ENCODE results near the gene STRN. TPM values are rescaled to one million over a fixed set of nuclear protein-coding genes. Genes with fewer than 3 reads are reported as not detected.
"Not testable (repeated sequence)": the region's sequence is repeated elsewhere in the genome, so short reads cannot be mapped to it uniquely, and the experiment has no call there.

Gene STRN, protein sequence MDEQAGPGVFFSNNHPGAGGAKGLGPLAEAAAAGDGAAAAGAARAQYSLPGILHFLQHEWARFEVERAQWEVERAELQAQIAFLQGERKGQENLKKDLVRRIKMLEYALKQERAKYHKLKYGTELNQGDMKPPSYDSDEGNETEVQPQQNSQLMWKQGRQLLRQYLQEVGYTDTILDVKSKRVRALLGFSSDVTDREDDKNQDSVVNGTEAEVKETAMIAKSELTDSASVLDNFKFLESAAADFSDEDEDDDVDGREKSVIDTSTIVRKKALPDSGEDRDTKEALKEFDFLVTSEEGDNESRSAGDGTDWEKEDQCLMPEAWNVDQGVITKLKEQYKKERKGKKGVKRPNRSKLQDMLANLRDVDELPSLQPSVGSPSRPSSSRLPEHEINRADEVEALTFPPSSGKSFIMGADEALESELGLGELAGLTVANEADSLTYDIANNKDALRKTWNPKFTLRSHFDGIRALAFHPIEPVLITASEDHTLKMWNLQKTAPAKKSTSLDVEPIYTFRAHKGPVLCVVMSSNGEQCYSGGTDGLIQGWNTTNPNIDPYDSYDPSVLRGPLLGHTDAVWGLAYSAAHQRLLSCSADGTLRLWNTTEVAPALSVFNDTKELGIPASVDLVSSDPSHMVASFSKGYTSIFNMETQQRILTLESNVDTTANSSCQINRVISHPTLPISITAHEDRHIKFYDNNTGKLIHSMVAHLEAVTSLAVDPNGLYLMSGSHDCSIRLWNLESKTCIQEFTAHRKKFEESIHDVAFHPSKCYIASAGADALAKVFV
- 17.4 and 17.9 TPM in 2 replicates for total RNA-seq (2014; rRNA removed; shearing (Covaris generic))

- DNase-seq: peak; percentile 97
- Histone ChIP-seq H3K4me3 (ENCODE audit: insufficient read depth, low read depth, low read length) (peak within 1 kb of the TSS; percentile 73), H3K36me3 (replicated peaks; ENCODE audit: control insufficient read depth, insufficient read depth, low read length) (no peaks in the 10 kb centered on the region), H3K27me3 (ENCODE audit: control insufficient read depth, insufficient read depth, low read length) (no peaks in the 10 kb centered on the region)
Measured at GRCh38 chr2:36966370-36967235, at the start of gene STRN. STRN (minus strand) TSS chr2:36966536; CDS start chr2:36966463, 73 bp downstream.

GRCh38 chr2:37013315-37013641 lies 46.9 kb upstream of the STRN start:
- no peak overlapping the region for H3K4me3 ChIP-seq (ENCODE audit: insufficient read depth, low read depth, low read length)
- H3K27me3 ChIP-seq (ENCODE audit: control insufficient read depth, insufficient read depth, low read length): no peaks in the 10 kb centered on the region
- no peak for DNase-seq
- H3K36me3 ChIP-seq (replicated peaks; ENCODE audit: control insufficient read depth, insufficient read depth, low read length): 0 out of 2 replicates have a peak, but pooled peaks cover 2% of the 10 kb centered on the region

- 0 out of 2 replicates have a peak, but pooled peaks cover 2% of the 10 kb centered on the region for H3K36me3 ChIP-seq (replicated peaks; ENCODE audit: control insufficient read depth, insufficient read depth, low read length)
- H3K4me3 ChIP-seq (ENCODE audit: insufficient read depth, low read depth, low read length): no peak overlapping the region
- no peaks in the 10 kb centered on the region for H3K27me3 ChIP-seq (ENCODE audit: control insufficient read depth, insufficient read depth, low read length)
- no peak for DNase-seq
Measured at GRCh38 chr2:37011130-37011529, 44.8 kb upstream of the STRN start.

DNA sequence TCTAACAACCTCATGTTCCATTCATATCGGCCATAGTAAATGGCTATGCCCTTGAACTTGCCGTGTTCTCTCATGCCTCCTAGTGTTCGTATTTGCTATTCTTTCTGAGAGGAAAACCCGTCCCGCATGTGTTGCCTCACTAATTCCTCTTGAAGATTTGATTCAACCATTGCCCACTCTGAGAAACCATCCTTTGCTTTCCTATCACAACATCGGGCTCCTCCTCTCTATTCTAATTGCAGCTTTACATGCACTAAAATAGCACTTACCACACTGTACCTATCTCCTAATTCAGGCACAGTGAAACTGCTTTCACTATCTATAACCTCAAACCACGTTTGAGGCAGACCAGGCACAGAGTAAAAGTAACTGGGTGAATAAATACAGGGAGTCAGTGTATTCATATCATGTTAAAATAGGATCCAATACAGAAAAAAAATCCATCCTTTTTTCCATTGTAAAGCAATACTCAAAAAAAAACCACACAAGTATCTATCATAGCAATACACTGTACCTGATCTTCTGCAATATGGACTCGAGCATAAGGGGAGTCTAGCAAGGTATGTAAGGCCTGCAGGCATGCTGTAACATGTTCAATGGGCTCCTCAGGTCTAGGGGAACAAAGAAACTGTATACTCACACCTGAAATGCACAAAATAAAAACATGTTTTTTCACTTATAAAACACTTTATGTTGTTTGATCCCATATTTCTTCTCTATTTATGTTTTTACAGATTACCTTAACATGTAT lies 39.0 kb upstream of the STRN start:
- Histone ChIP-seq H3K4me3 (ENCODE audit: insufficient read depth, low read depth, low read length) (no peak overlapping the region), H3K27me3 (ENCODE audit: control insufficient read depth, insufficient read depth, low read length) (no peaks in the 10 kb centered on the region), H3K36me3 (replicated peaks; ENCODE audit: control insufficient read depth, insufficient read depth, low read length) (peaks cover 3% of the 10 kb centered on the region)
- peak; percentile 20 for DNase-seq

DNA sequence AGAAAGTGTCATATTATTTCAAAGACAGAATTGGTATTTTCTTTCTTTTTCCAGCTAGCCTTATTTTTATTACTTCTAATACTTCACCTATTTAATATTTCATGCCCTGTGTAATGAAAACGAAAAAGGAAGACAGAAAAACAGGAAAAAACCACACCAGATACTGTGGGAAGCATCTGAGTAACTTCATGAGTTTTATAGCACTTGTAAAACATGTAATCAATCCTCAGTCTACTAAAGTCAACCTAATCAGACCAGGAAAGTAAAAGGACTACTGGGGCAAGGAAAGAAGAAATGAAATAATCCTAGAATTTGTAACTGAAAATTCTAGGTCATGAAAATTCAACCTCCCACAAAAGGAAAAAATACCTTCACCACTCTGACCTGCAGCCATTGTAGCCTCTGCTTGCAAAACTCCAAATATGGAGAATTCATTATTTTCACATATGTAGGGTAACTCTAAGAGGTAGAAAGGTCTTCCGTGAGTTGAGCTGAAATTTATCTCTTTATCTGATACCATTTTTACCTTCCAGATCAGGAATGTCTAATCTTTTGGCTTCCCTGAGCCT lies 34.7 kb upstream of the STRN start:
- Histone ChIP-seq H3K36me3 (replicated peaks; ENCODE audit: control insufficient read depth, insufficient read depth, low read length) (peaks cover 3% of the 10 kb centered on the region), H3K27me3 (ENCODE audit: control insufficient read depth, insufficient read depth, low read length) (no peaks in the 10 kb centered on the region), H3K4me3 (ENCODE audit: insufficient read depth, low read depth, low read length) (no peak overlapping the region)
- DNase-seq: no peak

GRCh38 chr2:37000318-37000717 lies 34.0 kb upstream of the STRN start:
- no peak for DNase-seq
- Histone ChIP-seq H3K4me3 (ENCODE audit: insufficient read depth, low read depth, low read length) (no peak overlapping the region), H3K36me3 (replicated peaks; ENCODE audit: control insufficient read depth, insufficient read depth, low read length) (peaks cover 3% of the 10 kb centered on the region), H3K27me3 (ENCODE audit: control insufficient read depth, insufficient read depth, low read length) (no peaks in the 10 kb centered on the region)

- not testable (repeated sequence) for H3K36me3 ChIP-seq (replicated peaks; ENCODE audit: control insufficient read depth, insufficient read depth, low read length); H3K27me3 ChIP-seq (ENCODE audit: control insufficient read depth, insufficient read depth, low read length); DNase-seq; H3K4me3 ChIP-seq (ENCODE audit: insufficient read depth, low read depth, low read length)
Measured at GRCh38 chr2:36999416-36999815, 33.1 kb upstream of the STRN start.

GRCh38 chr2:36993841-36994620 lies 27.7 kb upstream of the STRN start:
- no peak for DNase-seq
- no peaks in the 10 kb centered on the region for H3K27me3 ChIP-seq (ENCODE audit: control insufficient read depth, insufficient read depth, low read length)
- no peaks in the 10 kb centered on the region; the same call in 1 of the 2 replicates for H3K36me3 ChIP-seq (replicated peaks; ENCODE audit: control insufficient read depth, insufficient read depth, low read length)
- no peak overlapping the region for H3K4me3 ChIP-seq (ENCODE audit: insufficient read depth, low read depth, low read length)

DNA sequence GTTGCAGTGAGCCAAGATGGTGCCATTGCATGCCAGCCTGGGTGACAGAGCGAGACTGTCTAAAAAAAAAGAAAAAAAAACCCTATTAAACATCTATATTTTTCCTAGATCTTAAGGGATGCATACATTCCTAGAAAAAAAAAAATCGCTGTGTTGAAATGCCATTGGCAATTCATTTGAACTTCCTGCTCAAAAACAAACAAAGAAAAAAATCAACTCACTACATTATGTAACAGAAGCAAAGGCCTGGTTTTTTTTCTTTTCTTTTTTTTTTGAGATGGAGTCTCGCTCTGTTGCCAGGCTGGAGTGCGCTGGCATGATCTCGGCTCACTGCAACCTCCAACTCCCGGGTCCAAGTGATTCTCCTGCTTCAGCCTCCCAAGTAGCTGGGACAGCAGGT lies 21.7 kb upstream of the STRN start:
- no peak for DNase-seq

GRCh38 chr2:36982467-36982866 lies 16.1 kb upstream of the STRN start:
- no peaks in the 10 kb centered on the region for H3K36me3 ChIP-seq (replicated peaks; ENCODE audit: control insufficient read depth, insufficient read depth, low read length)
- no peak overlapping the region for H3K4me3 ChIP-seq (ENCODE audit: insufficient read depth, low read depth, low read length)
- no peak for DNase-seq
- H3K27me3 ChIP-seq (ENCODE audit: control insufficient read depth, insufficient read depth, low read length): no peaks in the 10 kb centered on the region

More for the DNA sequence above, 21.7 kb upstream of the STRN start:
- H3K4me3 ChIP-seq (ENCODE audit: insufficient read depth, low read depth, low read length): no peak overlapping the region
- H3K27me3 ChIP-seq (ENCODE audit: control insufficient read depth, insufficient read depth, low read length): no peaks in the 10 kb centered on the region
- no peaks in the 10 kb centered on the region for H3K36me3 ChIP-seq (replicated peaks; ENCODE audit: control insufficient read depth, insufficient read depth, low read length)

GRCh38 chr2:36981911-36982310 lies 15.6 kb upstream of the STRN start:
- Histone ChIP-seq H3K4me3 (ENCODE audit: insufficient read depth, low read depth, low read length) (no peak overlapping the region), H3K27me3 (ENCODE audit: control insufficient read depth, insufficient read depth, low read length) (no peaks in the 10 kb centered on the region), H3K36me3 (replicated peaks; ENCODE audit: control insufficient read depth, insufficient read depth, low read length) (no peaks in the 10 kb centered on the region)
- no peak for DNase-seq

DNA sequence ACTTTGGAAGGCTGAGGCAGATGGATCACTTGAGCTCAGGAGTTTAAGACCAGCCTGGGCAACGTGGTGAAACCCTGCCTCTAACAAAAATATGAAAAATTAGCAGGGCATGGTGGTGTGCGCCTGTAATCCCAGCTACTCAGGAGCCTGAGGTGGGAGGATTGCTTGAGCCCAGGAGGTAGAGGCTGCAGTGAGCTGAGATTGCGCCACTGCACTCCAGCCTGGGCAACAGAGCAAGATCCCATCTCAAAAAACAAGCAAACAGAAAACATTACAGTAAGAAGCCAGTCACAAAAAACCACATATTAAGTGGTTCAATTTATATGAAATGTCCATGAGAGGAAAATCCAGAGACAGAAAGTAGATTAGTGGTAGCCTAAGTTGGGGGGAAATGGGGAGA lies 12.7 kb upstream of the STRN start:
- H3K4me3 ChIP-seq (ENCODE audit: insufficient read depth, low read depth, low read length); H3K27me3 ChIP-seq (ENCODE audit: control insufficient read depth, insufficient read depth, low read length); DNase-seq; H3K36me3 ChIP-seq (replicated peaks; ENCODE audit: control insufficient read depth, insufficient read depth, low read length): not testable (repeated sequence)

- Histone ChIP-seq H3K27me3 (ENCODE audit: control insufficient read depth, insufficient read depth, low read length) (no peaks in the 10 kb centered on the region), H3K36me3 (replicated peaks; ENCODE audit: control insufficient read depth, insufficient read depth, low read length) (no peaks in the 10 kb centered on the region), H3K4me3 (ENCODE audit: insufficient read depth, low read depth, low read length) (no peak overlapping the region)
- DNase-seq: no peak
Measured at GRCh38 chr2:36976065-36976464, 9.7 kb upstream of the STRN start.
